ENCODE results near the gene NGEF. TPM values are rescaled to one million over a fixed set of nuclear protein-coding genes. Genes with fewer than 3 reads are reported as not detected.
A peak's percentile ranks its signal among the peaks of the same experiment; 100 is the strongest.

The NGEF gene
- total and polyA plus RNA-seq, 2 donors (not counting 1 experiment from before 2014, with no cell fraction given), result under 0.01 to 0.24 TPM

DNA sequence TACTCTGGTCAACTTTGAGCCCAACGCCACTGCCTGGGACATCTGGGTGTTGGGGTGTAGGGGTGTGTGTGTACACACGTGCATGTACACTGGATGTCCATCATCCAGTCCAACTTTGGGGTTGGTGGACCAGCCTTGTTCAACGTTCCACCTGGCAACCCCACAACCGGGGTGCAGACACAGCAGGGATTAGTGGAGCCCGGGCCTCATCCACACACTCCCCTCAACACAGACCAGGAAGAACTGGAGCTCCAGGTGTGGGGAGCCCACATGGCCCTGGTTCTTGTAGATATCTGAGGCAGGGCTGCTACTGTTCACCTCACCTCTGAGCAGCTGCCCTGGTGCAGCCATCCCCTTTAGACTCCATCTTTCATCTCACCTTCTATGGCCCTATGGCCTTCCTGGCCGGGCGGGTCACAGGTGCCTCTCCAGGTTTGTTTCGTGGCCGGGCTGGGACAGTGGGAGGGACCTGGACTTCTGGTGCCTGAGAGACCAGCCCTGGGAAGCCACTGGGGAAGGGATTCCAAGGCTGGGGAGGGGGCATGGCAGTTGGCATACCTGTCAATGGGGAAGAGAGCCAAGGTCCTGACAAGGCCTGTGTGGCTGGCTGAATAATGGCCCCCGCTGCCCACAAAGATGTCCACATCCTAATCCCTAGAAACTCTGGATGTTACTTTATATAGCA is 26.9 kb upstream of the NGEF start:
- Histone ChIP-seq H2AFZ (ENCODE audit: low read length) (no peak overlapping the region), H3K9ac (ENCODE audit: insufficient read depth, low read length) (no peak overlapping the region), H3K36me3 (ENCODE audit: control insufficient read depth, insufficient read depth, low read length) (no peaks in the 10 kb centered on the region), H3K27ac (ENCODE audit: insufficient read depth, low read length) (no peak overlapping the region), H3K27me3 (ENCODE audit: control insufficient read depth, insufficient read depth, low read length) (peaks cover 2% of the 10 kb centered on the region), H3K79me2 (ENCODE audit: control insufficient read depth, insufficient read depth, low read length) (no peaks in the 10 kb centered on the region), H3K9me3 (ENCODE audit: control insufficient read depth, insufficient read depth, low read depth, low read length) (peaks cover 6% of the 10 kb centered on the region), H4K20me1 (ENCODE audit: control insufficient read depth, extremely low read depth, insufficient read depth, low read length) (no peaks in the 10 kb centered on the region), H3K4me1 (ENCODE audit: control insufficient read depth, extremely low read depth, insufficient read depth, low read length) (no peaks in the 10 kb centered on the region), H3K4me2 (ENCODE audit: extremely low read depth, insufficient read depth, low read length) (no peak overlapping the region), H3K4me3 (replicated peaks in 1 of 4; ENCODE audit: control extremely low read depth in 1 of 4, insufficient read depth in 1 of 4, low read depth in 3 of 4, low read length in 4 of 4) (no peak overlapping the region)
- DNase-seq (ENCODE audit: low read depth in 2 of 2), result no peak
- TF ChIP-seq, protein P1, sequence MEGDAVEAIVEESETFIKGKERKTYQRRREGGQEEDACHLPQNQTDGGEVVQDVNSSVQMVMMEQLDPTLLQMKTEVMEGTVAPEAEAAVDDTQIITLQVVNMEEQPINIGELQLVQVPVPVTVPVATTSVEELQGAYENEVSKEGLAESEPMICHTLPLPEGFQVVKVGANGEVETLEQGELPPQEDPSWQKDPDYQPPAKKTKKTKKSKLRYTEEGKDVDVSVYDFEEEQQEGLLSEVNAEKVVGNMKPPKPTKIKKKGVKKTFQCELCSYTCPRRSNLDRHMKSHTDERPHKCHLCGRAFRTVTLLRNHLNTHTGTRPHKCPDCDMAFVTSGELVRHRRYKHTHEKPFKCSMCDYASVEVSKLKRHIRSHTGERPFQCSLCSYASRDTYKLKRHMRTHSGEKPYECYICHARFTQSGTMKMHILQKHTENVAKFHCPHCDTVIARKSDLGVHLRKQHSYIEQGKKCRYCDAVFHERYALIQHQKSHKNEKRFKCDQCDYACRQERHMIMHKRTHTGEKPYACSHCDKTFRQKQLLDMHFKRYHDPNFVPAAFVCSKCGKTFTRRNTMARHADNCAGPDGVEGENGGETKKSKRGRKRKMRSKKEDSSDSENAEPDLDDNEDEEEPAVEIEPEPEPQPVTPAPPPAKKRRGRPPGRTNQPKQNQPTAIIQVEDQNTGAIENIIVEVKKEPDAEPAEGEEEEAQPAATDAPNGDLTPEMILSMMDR (conservative IDR thresholded peaks at IDR 0.05 in 1 of 2, IDR thresholded peaks at IDR 0.05 in 1 of 2; ENCODE audit: low read depth in 1 of 2, low read length in 2 of 2), result no peak
- no peak for TF ChIP-seq EZH2 (IDR thresholded peaks at IDR 0.05; ENCODE audit: low read length, missing control alignments)

DNA sequence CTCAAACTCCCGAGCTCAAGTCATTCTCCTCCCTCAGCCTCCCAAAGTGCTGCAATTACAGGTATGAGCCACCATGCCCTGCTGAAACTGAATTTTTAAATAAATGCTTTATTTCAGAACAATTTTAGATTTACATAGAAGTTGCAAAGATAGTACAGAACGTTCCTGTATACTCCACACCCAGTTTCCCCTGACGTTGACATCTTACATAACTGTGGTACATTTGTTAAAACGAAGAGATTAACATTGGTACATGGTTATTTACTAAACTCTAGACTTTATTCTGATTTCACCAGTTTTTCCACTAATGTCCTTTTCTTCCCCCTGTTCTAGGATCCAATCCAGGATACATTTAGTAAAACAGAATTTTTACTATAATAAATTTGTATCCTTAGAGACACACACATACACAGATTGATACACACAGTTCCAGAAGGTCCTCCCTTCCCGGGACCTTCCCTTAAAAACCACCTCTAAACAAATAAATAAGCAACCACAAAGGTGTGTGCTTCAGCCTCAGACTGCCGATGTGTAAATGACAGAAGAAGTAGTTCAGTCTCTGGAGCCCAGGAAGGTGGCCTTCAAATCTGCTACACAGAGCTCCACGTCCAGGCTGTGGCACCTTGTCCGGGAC is 26.3 kb upstream of the NGEF start:
- Histone ChIP-seq H3K27me3 (ENCODE audit: control insufficient read depth, insufficient read depth, low read length) (peaks cover 2% of the 10 kb centered on the region), H3K79me2 (ENCODE audit: control insufficient read depth, insufficient read depth, low read length) (no peaks in the 10 kb centered on the region), H3K36me3 (ENCODE audit: control insufficient read depth, insufficient read depth, low read length) (no peaks in the 10 kb centered on the region), H3K9ac (ENCODE audit: insufficient read depth, low read length) (no peak overlapping the region), H3K27ac (ENCODE audit: insufficient read depth, low read length) (no peak overlapping the region), H4K20me1 (ENCODE audit: control insufficient read depth, extremely low read depth, insufficient read depth, low read length) (no peaks in the 10 kb centered on the region), H3K4me1 (ENCODE audit: control insufficient read depth, extremely low read depth, insufficient read depth, low read length) (no peaks in the 10 kb centered on the region), H2AFZ (ENCODE audit: low read length) (no peak overlapping the region), H3K4me2 (ENCODE audit: extremely low read depth, insufficient read depth, low read length) (no peak overlapping the region), H3K4me3 (replicated peaks in 1 of 4; ENCODE audit: control extremely low read depth in 1 of 4, insufficient read depth in 1 of 4, low read depth in 3 of 4, low read length in 4 of 4) (no peak overlapping the region), H3K9me3 (ENCODE audit: control insufficient read depth, insufficient read depth, low read depth, low read length) (peaks cover 6% of the 10 kb centered on the region)
- TF ChIP-seq EZH2 (IDR thresholded peaks at IDR 0.05; ENCODE audit: low read length, missing control alignments), result no peak
- TF ChIP-seq, protein P1 (conservative IDR thresholded peaks at IDR 0.05 in 1 of 2, IDR thresholded peaks at IDR 0.05 in 1 of 2; ENCODE audit: low read depth in 1 of 2, low read length in 2 of 2), result no peak
- peak in 1 of 2 donors; percentile 23 for DNase-seq (ENCODE audit: low read depth in 2 of 2)

DNA sequence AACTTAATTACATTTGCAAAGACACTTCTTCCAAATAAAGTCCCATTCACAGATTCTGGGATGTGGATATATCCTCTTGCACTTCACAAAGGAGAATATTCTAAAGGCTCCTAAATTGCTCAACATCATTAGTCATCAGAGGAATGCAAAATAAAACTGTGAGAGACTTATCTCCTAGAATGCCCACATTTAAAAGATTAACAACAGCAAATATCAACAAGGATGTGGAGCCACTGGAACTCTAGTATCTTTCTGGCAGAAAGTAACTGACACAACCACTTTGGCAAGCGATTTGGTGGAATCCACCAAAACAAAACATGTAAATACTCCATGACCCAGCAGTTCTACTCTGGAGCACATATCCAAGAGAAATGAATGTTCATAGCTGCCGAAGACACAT is 24.0 kb upstream of the NGEF start:
- Histone ChIP-seq H3K27me3 (ENCODE audit: control insufficient read depth, insufficient read depth, low read length) (no peaks in the 10 kb centered on the region), H3K4me2 (ENCODE audit: extremely low read depth, insufficient read depth, low read length) (no peak overlapping the region), H3K79me2 (ENCODE audit: control insufficient read depth, insufficient read depth, low read length) (no peaks in the 10 kb centered on the region), H2AFZ (ENCODE audit: low read length) (no peak overlapping the region), H3K9ac (ENCODE audit: insufficient read depth, low read length) (no peak overlapping the region), H3K36me3 (ENCODE audit: control insufficient read depth, insufficient read depth, low read length) (no peaks in the 10 kb centered on the region), H3K9me3 (ENCODE audit: control insufficient read depth, insufficient read depth, low read depth, low read length) (peaks cover 6% of the 10 kb centered on the region), H3K4me3 (replicated peaks in 1 of 4; ENCODE audit: control extremely low read depth in 1 of 4, insufficient read depth in 1 of 4, low read depth in 3 of 4, low read length in 4 of 4) (no peak overlapping the region), H3K4me1 (ENCODE audit: control insufficient read depth, extremely low read depth, insufficient read depth, low read length) (peaks cover 3% of the 10 kb centered on the region), H4K20me1 (ENCODE audit: control insufficient read depth, extremely low read depth, insufficient read depth, low read length) (no peaks in the 10 kb centered on the region), H3K27ac (ENCODE audit: insufficient read depth, low read length) (no peak overlapping the region)
- DNase-seq (ENCODE audit: low read depth in 2 of 2), result peak; percentile 44 to 62
- TF ChIP-seq EZH2 (IDR thresholded peaks at IDR 0.05; ENCODE audit: low read length, missing control alignments), result no peak
- TF ChIP-seq, protein P1 (conservative IDR thresholded peaks at IDR 0.05 in 1 of 2, IDR thresholded peaks at IDR 0.05 in 1 of 2; ENCODE audit: low read depth in 1 of 2, low read length in 2 of 2), result no peak

Data from fibroblast of lung (primary cell).